Neuronal stem cell (in vitro differentiated cells): ENCODE measurements around the gene CTNNA3.

Experiments used
- DNase-seq: peaks from one replicate; pipeline ENCODE4 v3.0.0-alpha.2; 2013; ENCODE audit warnings: low spot score
- H2AFZ ChIP-seq: one replicate; pipeline ENCODE4 v1.6.1; 2013; ENCODE audit warnings: mild to moderate bottlenecking, low read length, inconsistent platforms
- H2AK5ac ChIP-seq: 2 replicates; pipeline ENCODE4 v1.6.1; 2013; ENCODE audit warnings: low read depth, mild to moderate bottlenecking, inconsistent platforms, low read length, moderate library complexity, mixed read lengths
- H2BK120ac ChIP-seq: 2 replicates; pipeline ENCODE4 v1.6.1; 2013; ENCODE audit warnings: low read depth, mild to moderate bottlenecking, inconsistent platforms, low read length, moderate library complexity, mixed read lengths
- H2BK12ac ChIP-seq: one replicate; pipeline ENCODE4 v1.6.1; 2013; ENCODE audit warnings: low read length, inconsistent platforms
- H2BK15ac ChIP-seq: 2 replicates; pipeline ENCODE4 v1.6.1; 2013; ENCODE audit warnings: mild to moderate bottlenecking, low read length, inconsistent platforms, mixed read lengths
- H2BK5ac ChIP-seq: one replicate; pipeline ENCODE4 v1.6.1; 2013; ENCODE audit warnings: inconsistent platforms, mild to moderate bottlenecking, low read length, moderate library complexity
- H3K14ac ChIP-seq: one replicate; pipeline ENCODE4 v1.6.1; 2013; ENCODE audit warnings: low read length, inconsistent platforms
- H3K18ac ChIP-seq: 2 replicates; pipeline ENCODE4 v1.6.1; 2013; ENCODE audit warnings: low read length, inconsistent platforms
- H3K23ac ChIP-seq: 2 replicates; pipeline ENCODE4 v1.6.1; 2013; ENCODE audit warnings: low read depth, mild to moderate bottlenecking, mixed read lengths, low read length, inconsistent platforms; ENCODE audit not compliant: poor library complexity
- H3K27ac ChIP-seq: replicated peaks from 3 replicates; pipeline ENCODE4 v1.5.1; 2013; ENCODE audit warnings: low read length, inconsistent platforms
- H3K27me3 ChIP-seq, 3 experiments: 2 replicates each; pipeline ENCODE4 v1.6.1; 2013; ENCODE audit warnings: low read length in 3 of 3, mild to moderate bottlenecking in 2 of 3, inconsistent platforms in 1 of 3, low read depth in 1 of 3, mixed read lengths in 1 of 3, moderate library complexity in 1 of 3; ENCODE audit not compliant: control insufficient read depth in 3 of 3, insufficient read depth in 3 of 3
- H3K36me3 ChIP-seq, 2 donors: replicated peaks in 1 of 2; 2 replicates each; pipeline ENCODE4 v1.6.1; 2013; ENCODE audit warnings: low read length in 2 of 2; ENCODE audit not compliant: control insufficient read depth in 2 of 2, insufficient read depth in 2 of 2
- H3K4ac ChIP-seq: 2 replicates; pipeline ENCODE4 v1.6.1; 2013; ENCODE audit warnings: inconsistent platforms, mild to moderate bottlenecking, low read length, moderate library complexity
- H3K4me1 ChIP-seq, 2 donors: 1 replicate in 1 of 2; 2 replicates in 1 of 2; pipeline ENCODE4 v1.6.1; 2013; ENCODE audit warnings: low read length in 2 of 2, low read depth in 1 of 2; ENCODE audit not compliant: control insufficient read depth in 2 of 2, insufficient read depth in 1 of 2
- H3K4me2 ChIP-seq: one replicate; pipeline ENCODE4 v1.6.1; 2013; ENCODE audit warnings: mild to moderate bottlenecking, low read length, inconsistent platforms; ENCODE audit not compliant: insufficient read depth, poor library complexity, severe bottlenecking
- H3K4me3 ChIP-seq, 2 donors: 2 replicates each; pipeline ENCODE4 v1.5.1; 2013; ENCODE audit warnings: low read length in 2 of 2, mild to moderate bottlenecking in 2 of 2, inconsistent platforms in 1 of 2, moderate library complexity in 1 of 2
- H3K79me1 ChIP-seq: one replicate; pipeline ENCODE4 v1.6.1; 2013; ENCODE audit warnings: low read depth, mild to moderate bottlenecking, inconsistent platforms, low read length, moderate library complexity
- H3K9ac ChIP-seq: one replicate; pipeline ENCODE4 v1.6.1; 2013; ENCODE audit warnings: mild to moderate bottlenecking, low read depth, low read length, inconsistent platforms; ENCODE audit not compliant: poor library complexity
- H3K9me3 ChIP-seq, 2 donors: replicated peaks in 1 of 2; 2 replicates each; pipeline versions ENCODE3 to v1.6.1; 2013; ENCODE audit warnings: low read length in 2 of 2, mild to moderate bottlenecking in 2 of 2, inconsistent platforms in 1 of 2, low read depth in 1 of 2, mixed read lengths in 1 of 2, moderate library complexity in 1 of 2; ENCODE audit not compliant: control insufficient read depth in 2 of 2, insufficient read depth in 1 of 2
- H4K8ac ChIP-seq: one replicate; pipeline ENCODE4 v1.6.1; 2013; ENCODE audit warnings: low read depth, mild to moderate bottlenecking, inconsistent platforms, low read length, moderate library complexity
- H4K91ac ChIP-seq: one replicate; pipeline ENCODE4 v1.6.1; 2013; ENCODE audit warnings: low read length, low read depth, mild to moderate bottlenecking, inconsistent platforms; ENCODE audit not compliant: poor library complexity
- WGBS, 2 donors: extraction: QIAGEN DNeasy Blood & Tissue Kit; methylation state at CpG; one replicate each; pipeline ENCODE4 v1.1.7; 2013; ENCODE audit warnings: missing lambda C conversion rate in 2 of 2, mixed read lengths in 1 of 2; ENCODE audit not compliant: insufficient read length in 2 of 2, insufficient replicate concordance in 1 of 2; ENCODE audit errors: extremely low coverage in 2 of 2; 5-methylcytosine and 5-hydroxymethylcytosine counted together

Gene CTNNA3

DNA sequence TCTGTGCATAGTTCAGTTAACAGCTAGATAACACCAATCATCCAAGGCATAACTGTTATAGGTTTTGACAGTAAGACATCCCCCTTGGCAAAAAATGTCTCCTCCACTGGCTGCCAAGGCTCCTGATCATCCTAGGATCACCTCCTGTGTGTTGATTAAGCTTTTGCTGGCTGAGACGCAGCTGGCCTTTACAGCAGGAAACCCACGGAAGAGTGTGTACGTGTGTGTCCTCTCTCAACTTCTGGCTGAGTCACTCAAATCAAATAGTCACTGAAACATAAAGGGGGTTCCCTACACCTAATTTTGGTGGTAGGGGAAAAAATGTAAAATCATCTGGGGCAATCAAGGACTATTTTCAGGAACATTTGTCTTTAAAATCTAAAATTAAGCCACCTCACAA is 208.8 kb downstream of the CTNNA3 start:
- no peak overlapping the region for H2BK15ac ChIP-seq
- H3K79me1 ChIP-seq = no peaks in the 10 kb centered on the region
- no peak overlapping the region for H3K4me3 ChIP-seq
- no peak overlapping the region for H4K91ac ChIP-seq
- H3K4ac ChIP-seq = no peak overlapping the region
- no peak overlapping the region for H3K23ac ChIP-seq
- no peak overlapping the region for H2BK5ac ChIP-seq
- no peak overlapping the region for H3K9ac ChIP-seq
- H3K9me3 ChIP-seq = no peaks in the 10 kb centered on the region
- H2AK5ac ChIP-seq = no peak overlapping the region
- no peak overlapping the region for H2AFZ ChIP-seq
- H3K36me3 ChIP-seq = no peaks in the 10 kb centered on the region
- no peak overlapping the region for H2BK12ac ChIP-seq
- WGBS, 2 donors = no CpG with 5 or more reads among the region's 3 CpGs
- no peaks in the 10 kb centered on the region for H3K27me3 ChIP-seq
- no peak for DNase-seq
- H3K18ac ChIP-seq = no peak overlapping the region
- no peak overlapping the region for H2BK120ac ChIP-seq
- H3K4me1 ChIP-seq = no peaks in the 10 kb centered on the region
- no peak overlapping the region for H4K8ac ChIP-seq
- no peak overlapping the region for H3K27ac ChIP-seq
- H3K4me2 ChIP-seq = no peak overlapping the region
- no peak overlapping the region for H3K14ac ChIP-seq

DNA sequence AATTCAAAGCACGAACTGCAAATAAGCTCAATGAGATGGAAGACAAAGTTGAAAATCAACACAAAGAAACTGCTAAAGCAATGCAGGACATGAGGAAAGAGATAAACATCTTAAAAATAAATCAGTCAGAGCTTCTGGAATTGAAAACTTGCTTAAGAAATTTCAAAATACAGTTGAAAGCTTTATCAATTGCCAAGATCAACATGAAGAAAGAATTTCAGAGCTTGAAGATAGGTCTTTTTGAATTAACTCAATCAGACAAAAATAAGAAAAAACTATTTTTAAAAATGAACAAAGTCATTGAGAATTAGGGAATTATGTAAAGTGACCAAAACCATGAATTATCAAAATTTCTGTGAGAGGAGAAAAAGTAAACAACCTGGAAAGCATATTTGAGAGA is 218.1 kb downstream of the CTNNA3 start:
- Histone ChIP-seq H3K79me1 (no peaks in the 10 kb centered on the region), H2AFZ (no peak overlapping the region), H4K91ac (no peak overlapping the region), H3K4me3 (no peak overlapping the region), H3K36me3 (no peaks in the 10 kb centered on the region), H4K8ac (no peak overlapping the region), H3K27me3 (no peaks in the 10 kb centered on the region), H3K18ac (no peak overlapping the region), H2BK5ac (no peak overlapping the region), H3K23ac (no peak overlapping the region), H2BK12ac (no peak overlapping the region), H2BK120ac (no peak overlapping the region), H3K4ac (no peak overlapping the region), H2AK5ac (no peak overlapping the region), H3K9ac (no peak overlapping the region), H3K4me2 (no peak overlapping the region), H3K9me3 (peaks cover 2 to 22% of the 10 kb centered on the region in 2 donors), H3K14ac (no peak overlapping the region), H3K27ac (no peak overlapping the region), H2BK15ac (no peak overlapping the region), H3K4me1 (no peaks in the 10 kb centered on the region)
- WGBS, 2 donors = no CpG with 5 or more reads among the region's 1 CpG
- no peak for DNase-seq

DNA sequence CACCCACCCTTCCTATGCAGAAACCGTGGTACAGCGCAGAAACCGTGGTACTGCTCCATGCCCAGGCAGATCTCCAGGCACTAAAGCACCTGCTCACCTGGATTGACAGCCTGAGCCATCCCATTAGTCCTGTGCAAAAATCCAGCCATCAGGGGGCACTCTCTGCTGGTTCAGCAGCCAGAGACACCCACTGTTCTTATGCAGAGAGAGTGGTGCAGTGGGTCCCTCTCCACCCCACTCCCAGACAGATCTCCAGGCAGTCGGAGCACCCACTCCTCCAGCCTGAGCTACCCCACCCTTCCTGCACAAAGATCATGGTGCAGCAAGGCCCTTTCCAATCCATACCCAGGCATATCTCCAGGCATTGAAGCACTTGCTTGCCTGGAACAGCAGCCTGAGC is 219.8 kb downstream of the CTNNA3 start:
- H3K27me3 ChIP-seq = no peaks in the 10 kb centered on the region
- WGBS, 2 donors = no CpG with 5 or more reads among the region's 4 CpGs
- no peak overlapping the region for H3K4ac ChIP-seq
- no peak overlapping the region for H2BK120ac ChIP-seq
- no peak overlapping the region for H3K27ac ChIP-seq
- H4K91ac ChIP-seq = no peak overlapping the region
- DNase-seq = no peak
- H2BK5ac ChIP-seq = no peak overlapping the region
- H3K9me3 ChIP-seq = peaks cover 2 to 22% of the 10 kb centered on the region in 2 donors
- H2BK15ac ChIP-seq = no peak overlapping the region
- H3K14ac ChIP-seq = peak overlapping the region; percentile 94
- no peak overlapping the region for H3K4me2 ChIP-seq
- no peak overlapping the region for H3K9ac ChIP-seq
- H3K23ac ChIP-seq = no peak overlapping the region
- H2AFZ ChIP-seq = no peak overlapping the region
- no peak overlapping the region for H3K4me3 ChIP-seq
- H3K18ac ChIP-seq = no peak overlapping the region
- H4K8ac ChIP-seq = no peak overlapping the region
- H2AK5ac ChIP-seq = no peak overlapping the region
- H3K36me3 ChIP-seq = no peaks in the 10 kb centered on the region
- no peak overlapping the region for H2BK12ac ChIP-seq
- H3K79me1 ChIP-seq = no peaks in the 10 kb centered on the region
- H3K4me1 ChIP-seq = peaks cover 0 to 5% of the 10 kb centered on the region in 2 donors

GRCh38 chr10:67473850-67474633 is 222.0 kb downstream of the CTNNA3 start:
- Histone ChIP-seq H3K4ac (no peak overlapping the region), H3K4me3 (no peak overlapping the region), H2BK120ac (no peak overlapping the region), H3K23ac (no peak overlapping the region), H2BK15ac (no peak overlapping the region), H3K4me1 (peaks cover 0 to 5% of the 10 kb centered on the region in 2 donors), H3K79me1 (no peaks in the 10 kb centered on the region), H3K18ac (no peak overlapping the region), H3K9me3 (peaks cover 2 to 22% of the 10 kb centered on the region in 2 donors), H3K27ac (no peak overlapping the region), H4K91ac (no peak overlapping the region), H2AK5ac (no peak overlapping the region), H3K9ac (no peak overlapping the region), H2AFZ (no peak overlapping the region), H3K4me2 (no peak overlapping the region), H3K27me3 (no peaks in the 10 kb centered on the region), H4K8ac (no peak overlapping the region), H3K14ac (no peak overlapping the region), H3K36me3 (no peaks in the 10 kb centered on the region), H2BK5ac (no peak overlapping the region), H2BK12ac (no peak overlapping the region)
- WGBS, 2 donors = no CpG with 5 or more reads among the region's 3 CpGs
- no peak for DNase-seq
